ENCODE results near the gene RHOD. TPM values are rescaled to one million over a fixed set of nuclear protein-coding genes. Genes with fewer than 3 reads are reported as not detected.

The RHOD gene
- total RNA-seq, 2 experiments from 2014 or later, result 0.52 to 0.79 TPM

DNA sequence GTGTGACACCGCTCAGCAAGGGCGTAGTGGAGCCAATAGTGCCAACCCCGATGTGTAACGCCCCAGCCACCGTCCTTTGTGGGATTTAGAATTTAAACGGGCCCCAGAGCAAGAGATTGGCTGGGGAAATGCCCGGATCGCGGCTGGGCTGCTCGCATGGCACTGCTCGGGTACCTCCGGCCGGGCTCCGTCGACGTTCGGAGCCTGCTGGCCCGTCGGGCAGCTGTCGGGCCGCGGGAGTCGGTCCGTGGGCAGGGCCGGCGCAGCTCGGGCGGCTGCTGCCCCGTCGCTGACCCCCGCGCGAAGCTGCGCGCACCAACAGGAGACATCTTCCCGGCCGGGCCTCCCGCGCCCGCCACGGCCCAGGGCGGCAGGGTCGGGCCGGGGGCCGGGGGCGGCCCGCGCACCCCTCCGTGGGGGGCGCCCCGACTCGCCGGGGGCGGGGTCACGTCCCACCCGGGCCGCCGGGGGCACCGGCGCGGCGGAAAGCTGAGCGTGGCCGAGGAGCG is 61.1 kb downstream of the RHOD start:
- peak; percentile 5 for ATAC-seq
- peaks cover 20% of the 10 kb centered on the region for H3K36me3 Mint-ChIP-seq
- H3K4me3 Mint-ChIP-seq, result peak overlapping the region; percentile 72
- CTCF ChIA-PET, result interaction anchor here (0.8 to 1.3 kb wide), 5 partner anchors 13 to 37 kb away, joined by 3 to 4 read pairs (median 3); no protein-coding TSS in a partner anchor
- DNase-seq, result peak; percentile 64
- H3K4me1 Mint-ChIP-seq, result peaks cover 30% of the 10 kb centered on the region
- peak overlapping the region; percentile 84 for H3K27ac Mint-ChIP-seq
- H3K9me3 Mint-ChIP-seq (ENCODE audit: low read depth), result no peaks in the 10 kb centered on the region
- peaks cover 2% of the 10 kb centered on the region for H3K27me3 Mint-ChIP-seq

DNA sequence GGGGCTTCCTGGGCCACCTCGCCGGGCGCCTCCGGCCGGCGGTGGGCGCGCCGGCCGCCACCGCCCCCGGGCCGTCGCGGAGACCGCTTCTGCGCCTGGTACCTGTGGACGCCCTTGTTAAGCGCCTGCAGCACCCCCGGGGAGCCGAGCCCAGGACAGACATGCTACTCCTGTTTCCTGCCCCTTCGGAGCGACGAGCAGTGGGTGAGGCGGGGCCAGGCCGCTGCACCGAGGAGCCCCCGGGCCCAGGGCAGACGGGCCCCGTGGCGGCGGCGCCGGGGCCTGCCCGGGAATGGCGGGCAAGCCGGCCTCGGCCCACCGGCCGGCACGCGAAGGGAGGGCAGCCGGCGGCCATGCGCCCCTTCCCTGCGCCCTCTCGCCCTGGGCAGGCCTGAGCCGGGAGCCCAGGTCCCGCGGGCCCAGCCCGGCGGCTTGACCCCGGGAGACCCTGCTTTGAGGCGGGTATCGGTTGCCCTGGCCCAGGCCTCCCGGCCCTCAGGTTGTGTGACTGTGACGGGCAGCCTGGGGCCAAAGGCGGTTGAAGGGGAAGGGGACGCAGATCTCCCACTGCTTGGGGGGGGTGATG is 61.6 kb downstream of the RHOD start:
- Mint-ChIP-seq H3K4me3 (peak overlapping the region; percentile 64), H3K4me1 (peaks cover 31% of the 10 kb centered on the region), H3K9me3 (ENCODE audit: low read depth) (no peaks in the 10 kb centered on the region), H3K36me3 (peaks cover 24% of the 10 kb centered on the region), H3K27ac (peak overlapping the region; percentile 82), H3K27me3 (peaks cover 2% of the 10 kb centered on the region)
- ATAC-seq (peak; percentile 21), DNase-seq (peak; percentile 74)
- CTCF ChIA-PET, result interaction anchor here (0.8 to 1.0 kb wide), 4 partner anchors 37 to 440 kb away, joined by 3 read pairs; no protein-coding TSS in a partner anchor

DNA sequence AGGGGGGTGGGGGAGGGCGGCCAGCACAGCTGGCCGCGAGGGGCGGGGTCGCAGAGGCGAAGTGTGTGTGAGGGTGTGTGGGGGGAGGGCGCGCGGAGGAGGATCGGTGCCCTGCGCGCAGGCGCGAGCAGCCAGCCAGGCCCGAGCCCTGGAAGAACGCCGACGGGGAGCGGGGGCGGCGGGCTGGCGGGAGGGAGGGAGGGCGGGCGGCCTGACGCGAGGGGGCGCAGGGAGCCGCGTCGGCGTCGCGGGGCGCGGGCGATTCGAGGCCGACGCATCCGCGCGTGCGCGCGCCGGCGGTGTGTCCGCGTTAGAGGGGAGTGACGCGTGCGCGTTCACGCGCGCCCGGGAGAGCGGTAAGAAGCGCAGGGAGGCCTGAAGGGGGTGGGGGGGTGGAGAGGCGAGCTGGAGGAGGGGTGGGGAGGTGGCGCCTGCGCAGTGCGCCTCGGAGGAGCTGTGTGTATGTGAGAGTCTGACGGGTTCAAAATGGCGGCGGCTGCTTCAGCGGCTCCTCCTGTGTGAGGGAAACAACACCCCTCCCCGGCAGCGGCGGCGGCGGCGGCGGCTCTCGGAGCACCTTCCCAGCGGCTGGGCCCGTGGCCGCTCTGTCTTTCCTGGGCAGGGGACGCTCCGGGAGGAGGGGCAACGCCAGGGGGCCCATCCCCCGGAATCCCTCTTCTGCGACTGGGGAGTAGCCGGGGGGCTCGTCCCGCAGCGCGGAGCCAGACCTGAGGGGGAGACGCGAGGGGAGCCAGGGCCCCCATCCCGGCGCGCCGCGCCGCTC is 62.3 kb downstream of the RHOD start, which contains the start of gene KDM2A:
KDM2A (plus strand) TSS at position 463 of the 784 bp plus-strand sequence. CDS start 2,054 bp downstream, outside the sequence.
- peaks cover 2% of the 10 kb centered on the region for H3K27me3 Mint-ChIP-seq
- H3K36me3 Mint-ChIP-seq, result peaks cover 29% of the 10 kb centered on the region
- peak; percentile 99 for DNase-seq
- H3K4me1 Mint-ChIP-seq, result peaks cover 33% of the 10 kb centered on the region
- no peaks in the 10 kb centered on the region for H3K9me3 Mint-ChIP-seq (ENCODE audit: low read depth)
- peak within 1 kb of the TSS; percentile 91 for H3K27ac Mint-ChIP-seq
- peak within 1 kb of the TSS; percentile 94 for H3K4me3 Mint-ChIP-seq
- CTCF ChIA-PET, result interaction anchor here (0.7 to 1.4 kb wide), 6 partner anchors 9 to 440 kb away, joined by 3 to 5 read pairs (median 3); no protein-coding TSS in a partner anchor
- ATAC-seq, result peak; percentile 82

DNA sequence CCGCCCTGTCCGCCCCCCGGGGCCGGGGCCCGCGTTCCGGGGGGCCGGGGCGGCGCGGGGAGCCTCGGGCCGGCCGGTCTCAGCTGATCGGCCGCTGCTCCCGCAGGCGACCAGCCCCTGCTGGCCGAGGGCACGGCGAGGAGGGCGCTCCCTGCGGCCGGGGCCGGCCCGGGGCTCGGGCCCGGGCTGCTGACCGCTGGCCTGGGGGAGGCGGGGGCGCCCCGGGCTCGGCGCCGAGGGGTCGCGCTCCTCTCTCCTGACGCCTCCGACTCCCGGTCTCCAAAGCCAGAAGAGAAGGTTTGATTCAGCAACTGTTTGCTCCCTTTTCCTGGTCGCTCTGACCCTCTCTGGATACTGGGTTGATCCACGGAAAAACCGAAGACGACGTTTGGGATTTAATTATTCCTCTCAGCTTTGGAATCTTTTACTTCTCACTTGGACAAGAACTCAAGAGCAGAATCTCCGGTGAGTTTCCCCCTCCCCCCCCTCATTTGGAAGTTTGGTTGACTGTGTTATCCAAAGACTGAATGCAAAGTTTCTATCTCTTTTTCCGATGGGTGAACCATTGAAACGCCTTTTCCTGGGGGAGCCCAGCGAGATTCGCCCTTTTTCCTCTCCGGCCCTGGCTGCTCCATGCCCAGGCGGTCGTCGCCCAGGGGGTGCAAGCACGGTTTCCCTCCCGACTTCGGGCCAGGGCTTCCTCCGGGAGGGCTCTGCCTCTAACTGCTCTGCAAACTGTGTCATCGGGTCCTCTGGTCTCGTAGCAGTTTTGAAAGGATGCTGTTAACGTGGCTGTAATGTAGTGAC is 63.1 kb downstream of the RHOD start:
- Mint-ChIP-seq H3K36me3 (peaks cover 30% of the 10 kb centered on the region), H3K9me3 (ENCODE audit: low read depth) (no peaks in the 10 kb centered on the region), H3K27me3 (no peaks in the 10 kb centered on the region), H3K27ac (peak overlapping the region; percentile 91), H3K4me1 (peaks cover 31% of the 10 kb centered on the region), H3K4me3 (peak overlapping the region; percentile 94)
- no peak for ATAC-seq
- peak; percentile 60 for DNase-seq
- CTCF ChIA-PET, result interaction anchor here (0.7 to 1.4 kb wide), 5 partner anchors 8 to 441 kb away, joined by 3 to 5 read pairs (median 3); no protein-coding TSS in a partner anchor

DNA sequence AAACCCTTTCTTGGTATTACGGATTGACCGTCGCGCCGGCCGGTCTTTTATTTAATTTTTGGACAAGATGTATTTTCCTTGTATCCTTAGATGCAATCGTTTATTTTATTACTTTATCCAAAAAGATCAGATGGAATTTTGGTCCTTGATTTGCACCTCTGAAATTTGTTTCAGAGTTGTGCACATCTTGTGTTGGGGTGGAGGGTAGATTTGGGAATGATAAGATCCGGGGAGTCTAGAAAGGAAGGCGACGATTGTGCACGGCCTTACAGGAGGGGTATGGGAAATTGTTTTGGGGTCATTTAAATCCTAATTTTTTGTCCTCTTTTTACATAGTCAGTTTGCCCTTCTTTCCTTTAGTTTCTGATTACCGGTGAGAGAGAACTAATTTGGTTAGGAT is 63.8 kb downstream of the RHOD start:
- no peak for ATAC-seq
- Mint-ChIP-seq H3K9me3 (ENCODE audit: low read depth) (no peaks in the 10 kb centered on the region), H3K4me1 (peaks cover 32% of the 10 kb centered on the region)

DNA sequence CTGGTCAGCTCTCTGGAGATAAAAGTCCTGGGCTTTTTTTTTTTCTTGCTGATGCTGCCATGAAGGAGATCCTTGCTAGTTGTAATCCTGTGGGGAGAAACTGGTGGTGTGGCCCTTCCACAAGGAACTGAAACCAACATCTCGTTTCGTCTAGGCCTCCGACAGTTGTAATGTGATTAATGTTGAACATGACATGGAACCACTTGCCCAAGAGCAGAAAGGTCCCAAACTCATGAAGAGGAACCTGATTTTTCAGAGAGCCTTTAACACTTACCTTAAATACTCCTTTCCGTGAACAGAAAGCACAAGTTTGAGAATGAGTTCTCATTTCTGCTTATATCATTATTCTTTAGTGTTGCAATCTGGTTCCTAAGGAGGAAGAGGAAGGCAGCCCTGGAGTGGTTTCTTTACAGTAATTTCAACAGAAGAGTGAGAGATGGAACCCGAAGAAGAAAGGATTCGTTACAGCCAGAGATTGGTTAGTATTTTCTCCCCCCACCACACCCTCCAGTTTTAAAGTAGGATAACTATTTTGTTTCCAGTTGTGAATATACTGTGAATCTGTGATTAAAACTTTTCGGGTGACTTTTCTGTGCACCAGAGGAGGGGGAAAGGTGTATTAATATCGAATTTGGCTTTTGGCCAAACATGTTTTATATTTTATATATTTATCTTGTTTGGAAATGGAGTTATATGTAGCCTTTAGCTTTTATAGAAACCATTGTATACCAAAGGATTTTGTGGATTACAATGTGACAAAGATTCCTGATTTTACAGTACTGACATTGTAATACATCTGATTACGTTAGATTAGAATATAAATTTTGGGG is 64.4 kb downstream of the RHOD start:
- Mint-ChIP-seq H3K4me1 (peaks cover 32% of the 10 kb centered on the region), H3K9me3 (ENCODE audit: low read depth) (no peaks in the 10 kb centered on the region), H3K4me3 (peak overlapping the region; percentile 94), H3K27ac (peak overlapping the region; percentile 91), H3K36me3 (peaks cover 33% of the 10 kb centered on the region), H3K27me3 (no peaks in the 10 kb centered on the region)
- ATAC-seq (no peak), DNase-seq (no peak)
- CTCF ChIA-PET, result interaction anchor here (1.0 to 1.2 kb wide), 2 partner anchors 8 to 141 kb away, joined by 3 read pairs; no protein-coding TSS in a partner anchor

More for the DNA sequence above, 63.8 kb downstream of the RHOD start:
- CTCF ChIA-PET, result no interaction called here
- no peak for DNase-seq
- Mint-ChIP-seq H3K4me3 (peak overlapping the region; percentile 94), H3K27me3 (no peaks in the 10 kb centered on the region), H3K36me3 (peaks cover 33% of the 10 kb centered on the region), H3K27ac (peak overlapping the region; percentile 91)

Small RNA genes within 50 kb of the gene (microRNA-seq; reads per million reads assigned to microRNA genes)
- gene MIR6860, result not detected

Other genes with a start within 250 kb of the RHOD start
- gene RCE1, start 213.4 kb upstream of the RHOD start, total RNA-seq, result 10 to 100 TPM; 24.1 to 25.7 TPM
- 10 to 100 TPM; 29.0 to 29.8 TPM for gene LRFN4, start 199.8 kb upstream of the RHOD start, total RNA-seq
- 10 to 100 TPM; 10.1 to 11.3 TPM for gene PC, start 98.5 kb upstream of the RHOD start, total RNA-seq
- gene C11orf86, start 81.5 kb upstream of the RHOD start, total RNA-seq, result not detected
- not detected for gene SYT12, start 33.7 kb upstream of the RHOD start, total RNA-seq
- gene KDM2A, start 62.4 kb downstream of the RHOD start, total RNA-seq, result 100 to 1,000 TPM in 1 of 2 experiments, 10 to 100 TPM in 1; 93.6 to 116 TPM
- gene GRK2, start 209.6 kb downstream of the RHOD start, total RNA-seq, result 100 to 1,000 TPM; 366 to 402 TPM
- gene ANKRD13D, start 232.5 kb downstream of the RHOD start, total RNA-seq, result 100 to 1,000 TPM; 148 to 172 TPM
- 10 to 100 TPM; 10.7 to 26.4 TPM for gene SSH3, start 246.7 kb downstream of the RHOD start, total RNA-seq